NCI-H1092 treated with DMSO at 0.1 percent for 48 hours (cell line): ENCODE results near the gene CASZ1.

Experiments
- DNase-seq: peaks from one replicate; lab custom pipeline; 2025; lab: John Stamatoyannopoulos, UW

The CASZ1 gene

DNA sequence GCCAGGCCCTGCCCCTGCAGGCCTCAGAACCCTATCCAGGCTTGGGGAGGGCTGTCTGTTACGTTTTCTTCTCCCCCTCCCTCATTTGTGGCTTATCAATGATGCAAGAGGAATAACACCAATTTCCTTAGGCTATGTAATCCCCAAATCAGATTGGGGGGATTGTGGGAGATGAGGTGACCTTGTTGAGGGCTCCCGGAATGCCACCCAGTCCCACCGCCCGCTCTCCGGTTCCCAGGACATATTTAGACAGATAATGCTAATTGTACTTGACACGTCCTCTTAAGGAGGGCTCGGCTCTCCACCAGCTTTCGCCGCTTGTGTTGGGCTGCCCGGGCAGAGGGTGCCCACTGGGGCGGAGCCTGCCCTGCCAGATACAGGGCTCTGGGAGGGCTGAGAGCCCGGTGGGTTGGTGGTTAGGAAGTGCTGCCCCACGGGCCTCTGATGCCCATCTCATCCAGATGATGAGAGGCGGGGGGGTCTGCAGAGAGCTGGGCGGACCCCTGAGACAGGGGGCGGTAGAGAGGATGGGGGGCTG is 90.0 kb downstream of the CASZ1 start:
- no peak for DNase-seq

DNA sequence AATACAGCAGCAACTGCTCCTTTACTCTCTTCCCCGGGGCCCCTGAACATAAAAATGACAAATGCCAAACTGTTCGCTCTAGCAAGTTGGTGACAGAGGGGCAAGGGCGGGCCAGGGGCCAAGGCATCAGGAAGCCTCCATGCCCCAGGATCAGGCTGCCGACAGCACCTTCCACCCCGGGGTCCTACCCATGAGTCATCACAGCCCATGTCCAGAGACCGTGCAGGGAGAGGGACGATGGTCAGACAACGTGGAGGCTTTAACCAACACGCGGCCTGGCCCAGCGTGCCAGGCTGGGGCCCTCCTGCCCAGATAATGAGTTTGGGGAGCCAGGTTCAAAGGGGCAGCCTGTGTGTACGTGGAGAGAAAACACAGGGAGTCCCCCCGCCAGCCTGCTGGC is 90.5 kb downstream of the CASZ1 start:
- DNase-seq = no peak

- no peak for DNase-seq
Observed at GRCh38 chr1:10704368-10704882, 92.0 kb downstream of the CASZ1 start.

DNA sequence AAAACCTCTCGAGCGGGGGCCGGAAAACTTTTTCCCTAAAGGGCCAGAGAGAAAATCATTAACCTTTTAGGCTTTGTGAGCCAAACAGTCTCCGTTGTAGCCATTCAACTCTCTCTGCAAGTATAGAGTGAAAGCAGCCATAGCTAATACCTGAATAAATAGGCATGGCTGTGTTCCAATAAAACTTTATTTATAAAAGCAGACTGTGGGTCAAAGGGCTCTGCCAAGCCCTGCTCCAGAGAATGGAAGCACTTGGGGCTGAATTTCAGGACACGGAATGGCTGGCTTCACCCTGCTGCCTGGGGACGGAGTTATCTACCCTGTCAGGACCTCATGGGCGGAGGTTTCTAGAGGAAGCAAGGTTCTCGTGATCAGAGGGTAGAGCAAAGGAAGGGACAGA is 92.7 kb downstream of the CASZ1 start:
- DNase-seq = no peak

- peak; percentile 73 for DNase-seq
Observed at GRCh38 chr1:10701145-10701544, 95.3 kb downstream of the CASZ1 start.

DNA sequence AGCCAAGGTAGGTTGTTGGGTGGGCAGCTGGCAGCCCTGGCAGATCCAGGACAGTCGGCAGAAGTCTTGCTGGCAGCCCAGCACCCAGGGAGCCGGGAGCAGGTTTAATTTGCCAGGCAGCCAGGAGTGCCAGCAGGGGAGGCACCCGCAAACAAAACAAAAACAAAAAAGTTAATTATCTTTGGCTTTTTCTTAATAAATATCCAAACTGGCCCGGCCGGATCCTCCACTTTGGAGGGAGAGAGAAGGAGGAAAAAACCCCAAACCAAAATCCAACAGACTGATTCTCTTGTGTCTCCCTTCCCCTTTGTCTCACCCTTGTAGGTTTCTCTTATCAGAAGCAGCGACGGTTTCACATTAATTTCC is 97.0 kb downstream of the CASZ1 start:
- no peak for DNase-seq

GRCh38 chr1:10698726-10699469 is 97.5 kb downstream of the CASZ1 start:
- DNase-seq = no peak

DNA sequence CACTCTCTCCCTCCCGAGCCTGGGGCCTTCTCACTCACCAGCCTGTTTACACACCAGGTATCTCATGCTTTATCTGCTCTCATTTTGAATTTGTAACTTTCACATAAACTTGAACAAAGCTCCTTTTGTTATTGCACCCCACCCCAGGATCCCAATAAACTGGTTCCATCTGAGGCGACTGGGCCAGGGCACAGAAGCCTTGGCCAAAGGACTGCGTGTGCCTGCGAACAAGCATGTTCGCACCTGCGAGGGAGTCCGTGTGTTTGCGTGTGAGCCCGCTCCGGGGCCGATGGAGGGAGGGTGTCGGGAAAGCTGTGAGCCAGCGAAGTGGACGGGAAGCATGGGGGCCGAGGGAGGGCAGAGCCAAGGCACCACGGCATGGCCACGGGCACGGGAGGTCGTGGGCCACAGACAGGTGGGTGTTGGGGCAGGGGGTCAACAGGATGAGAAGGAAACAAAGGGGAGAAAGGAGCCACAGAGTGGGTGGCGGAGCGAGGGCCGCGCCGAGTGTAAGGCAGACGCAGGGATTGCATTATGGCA is 98.8 kb downstream of the CASZ1 start:
- DNase-seq = no peak

DNA sequence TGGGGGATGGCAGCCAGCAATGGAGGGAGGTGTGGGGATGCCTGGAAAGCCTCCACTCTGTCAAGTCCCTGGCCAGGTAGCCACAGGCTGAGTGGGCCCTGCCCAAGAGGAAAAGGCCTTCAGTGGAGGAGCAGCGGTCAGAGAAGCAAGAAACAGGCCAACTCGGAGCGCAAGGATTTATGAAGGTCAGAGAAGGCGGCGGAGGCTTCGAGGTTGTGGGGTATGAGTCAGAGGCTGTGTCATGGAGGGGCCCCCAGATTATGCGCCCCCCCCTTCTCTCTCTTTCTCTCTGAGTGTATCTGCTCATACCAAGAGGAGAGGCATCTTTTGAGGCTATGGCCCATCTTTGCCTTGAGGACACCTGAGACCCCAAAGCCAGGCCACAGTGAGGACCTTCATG is 99.5 kb downstream of the CASZ1 start:
- DNase-seq = no peak

DNA sequence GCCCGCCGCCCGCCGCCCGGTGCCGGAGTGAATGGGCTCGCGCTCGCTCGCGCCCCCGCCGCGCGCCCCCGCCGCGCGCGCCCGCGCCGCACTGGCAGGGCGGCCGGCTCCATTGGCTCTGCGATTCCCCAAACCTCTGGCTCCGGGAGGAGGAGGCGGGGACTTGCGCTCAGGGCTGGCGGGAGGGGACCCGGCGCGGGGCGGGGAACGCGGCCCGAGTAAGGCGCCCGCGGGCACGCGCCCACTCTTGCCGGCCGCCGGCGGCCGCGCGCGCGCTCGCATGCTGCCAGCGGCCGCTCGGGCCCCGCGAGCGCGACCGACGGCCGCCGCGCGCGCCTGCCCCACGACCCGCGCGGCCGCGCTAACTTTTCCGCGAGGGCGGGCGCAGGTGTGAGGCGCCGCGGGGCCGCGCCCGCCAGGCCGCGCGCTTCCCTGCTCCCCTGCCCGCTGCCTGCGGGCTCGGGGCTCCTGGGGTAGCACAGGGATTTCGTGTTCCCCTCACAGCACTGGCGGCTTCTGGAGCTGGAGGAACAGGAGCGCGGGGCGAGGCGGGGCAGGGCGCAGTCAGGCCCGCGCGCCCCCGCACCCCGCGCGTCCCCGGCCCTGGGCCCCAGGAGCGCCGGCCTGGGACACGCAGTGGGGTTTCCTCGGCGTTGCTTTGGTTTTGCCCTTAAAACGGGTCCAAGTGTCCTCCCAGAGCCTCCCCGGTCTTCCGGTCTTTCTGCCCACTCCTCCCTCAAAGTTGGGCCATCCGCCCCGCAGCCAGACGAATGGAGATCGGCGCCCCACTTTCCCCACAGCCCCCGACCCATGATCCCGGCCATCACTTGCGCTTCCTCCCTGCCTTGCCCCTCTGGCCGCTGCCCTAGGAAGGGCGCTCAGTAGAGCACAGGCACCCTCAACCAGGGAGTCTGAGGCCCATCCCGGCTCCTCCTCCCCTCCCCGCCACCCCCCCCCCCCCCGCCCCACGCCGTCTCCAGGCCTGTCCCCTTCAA is 101.5 kb downstream of the CASZ1 start:
- DNase-seq = peak; percentile 72

- peak; percentile 63 for DNase-seq
Observed at GRCh38 chr1:10694274-10694632, 102.2 kb downstream of the CASZ1 start.

DNA sequence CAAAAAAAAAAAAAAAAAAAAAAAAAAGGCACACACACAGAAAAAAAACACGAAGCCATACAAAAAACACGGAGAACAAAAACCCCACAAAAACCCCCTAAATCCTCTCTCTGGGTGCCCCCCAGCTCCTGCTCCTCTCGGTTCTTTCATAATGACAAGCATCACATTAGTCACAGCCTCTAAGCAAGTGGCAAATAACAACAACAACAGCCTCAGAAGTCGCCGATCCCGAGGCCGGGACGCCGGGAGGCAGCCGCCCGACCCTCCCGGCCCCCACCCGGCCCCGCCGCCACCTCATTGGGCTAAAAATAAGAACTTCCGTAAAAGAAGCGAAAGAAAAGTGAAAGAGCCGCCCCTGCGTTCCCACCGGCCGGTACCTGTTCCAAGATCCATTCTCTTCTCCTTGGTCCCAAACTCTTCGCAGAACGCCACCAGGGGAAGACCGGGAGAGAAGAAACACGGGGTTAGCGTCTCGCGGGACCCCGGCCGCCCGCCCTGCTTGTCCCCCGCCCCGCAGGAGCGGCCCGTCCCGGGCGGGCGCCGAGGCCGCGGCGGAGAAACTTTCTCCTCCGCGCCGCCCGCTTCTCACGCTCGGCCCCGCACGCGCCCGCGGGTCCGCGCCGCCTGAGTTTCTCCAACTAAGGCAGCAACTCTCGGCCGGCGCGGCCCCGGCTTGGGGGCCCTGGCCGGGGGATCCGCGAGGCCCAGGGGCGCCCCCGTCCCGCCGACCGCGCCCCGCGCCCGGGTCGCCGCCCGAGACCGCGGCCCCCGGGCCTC is 102.8 kb downstream of the CASZ1 start:
- no peak for DNase-seq

DNA sequence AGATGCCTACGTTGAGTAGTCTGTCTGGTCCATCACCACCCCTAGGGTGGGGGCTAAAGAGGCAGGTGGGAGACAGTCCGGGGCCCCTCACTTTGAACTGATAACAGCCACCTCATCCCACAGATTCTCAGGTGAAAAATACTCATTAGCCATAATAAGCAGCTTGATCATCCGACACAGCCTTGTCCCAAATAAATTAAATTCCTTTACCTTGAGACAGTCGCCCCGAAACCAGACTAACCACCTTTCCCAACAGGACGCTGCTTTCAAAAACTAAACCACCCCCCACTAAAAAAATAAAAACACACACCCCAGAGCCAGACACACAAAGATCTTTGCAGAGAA is 103.3 kb downstream of the CASZ1 start:
- no peak for DNase-seq

GRCh38 chr1:10692401-10693021 is 103.9 kb downstream of the CASZ1 start:
- peak; percentile 37 for DNase-seq

DNA sequence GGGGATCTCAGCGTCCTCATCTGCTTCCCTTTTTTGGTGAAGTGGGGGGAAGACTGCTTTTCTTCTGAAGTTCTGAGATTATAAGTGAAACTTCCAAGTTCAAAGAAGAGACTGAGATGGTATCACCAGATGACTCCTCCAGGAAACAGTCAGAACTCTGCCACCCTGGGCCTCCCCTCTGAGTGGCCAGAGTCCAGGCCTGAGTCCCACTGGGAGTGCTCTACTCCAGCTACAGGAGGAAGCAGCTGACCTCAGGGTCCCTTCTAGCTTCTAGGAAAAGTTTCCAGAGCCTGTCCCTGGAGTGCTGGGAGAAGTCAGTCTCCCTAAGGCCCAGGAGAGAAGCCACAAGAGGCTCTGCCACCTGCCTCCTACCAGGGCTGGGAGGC is 104.7 kb downstream of the CASZ1 start:
- DNase-seq = no peak

- no peak for DNase-seq
Observed at GRCh38 chr1:10691075-10691739, 105.2 kb downstream of the CASZ1 start.

GRCh38 chr1:10690484-10690883 is 106.0 kb downstream of the CASZ1 start:
- DNase-seq = no peak

GRCh38 chr1:10688409-10688786 is 108.0 kb downstream of the CASZ1 start:
- DNase-seq = no peak

- DNase-seq = no peak
Observed at GRCh38 chr1:10687782-10688408, 108.6 kb downstream of the CASZ1 start.

GRCh38 chr1:10687251-10687651 is 109.2 kb downstream of the CASZ1 start:
- no peak for DNase-seq
